HEK293 (cell line): ENCODE data around the gene CCNY.
"Not testable (repeated sequence)": the region's sequence is repeated elsewhere in the genome, so short reads cannot be mapped to it uniquely, and the experiment has no call there.

ENCODE experiments used
- CTCF ChIP-seq: fragments of 450-650 bp; formaldehyde crosslinking; IDR thresholded peaks from 2 replicates; pipeline ENCODE4 v1.5.1; 2016; ENCODE audit warnings: missing biosample characterization, missing genetic modification characterization
- MEIS1 ChIP-seq: sonication (generic); formaldehyde crosslinking; IDR thresholded peaks from 2 replicates; pipeline ENCODE4 v1.8.1; 2022; ENCODE audit warnings: missing genetic modification reagents, mild to moderate bottlenecking, borderline replicate concordance
- PBX3 ChIP-seq: sonication (generic); formaldehyde crosslinking; IDR thresholded peaks from 2 replicates; pipeline ENCODE4 v1.8.1; 2022; ENCODE audit warnings: mild to moderate bottlenecking, moderate library complexity, missing genetic modification reagents
- REPIN1 ChIP-seq: fragments of 450-650 bp; formaldehyde crosslinking; IDR thresholded peaks from 2 replicates; pipeline ENCODE4 v1.5.1; 2017; ENCODE audit warnings: missing biosample characterization, missing genetic modification characterization, low read depth
- ZFP3 ChIP-seq: fragments of 450-650 bp; formaldehyde crosslinking; IDR thresholded peaks from 2 replicates; pipeline ENCODE4 v1.5.1; 2016; ENCODE audit warnings: low read depth, missing biosample characterization, missing genetic modification characterization
- ZNF121 ChIP-seq: fragments of 450-650 bp; formaldehyde crosslinking; IDR thresholded peaks from 2 replicates; pipeline ENCODE4 v1.5.1; 2016; ENCODE audit warnings: missing biosample characterization, missing genetic modification characterization
- ZNF248 ChIP-seq: fragments of 450-650 bp; formaldehyde crosslinking; IDR thresholded peaks from 2 replicates; pipeline ENCODE4 v1.5.1; 2017; ENCODE audit warnings: missing biosample characterization, missing genetic modification characterization
- ZNF324 ChIP-seq: fragments of 450-650 bp; formaldehyde crosslinking; IDR thresholded peaks from 2 replicates; pipeline ENCODE4 v1.5.1; 2016; ENCODE audit warnings: missing biosample characterization, missing genetic modification characterization
- ZNF362 ChIP-seq: fragments of 450-650 bp; formaldehyde crosslinking; IDR thresholded peaks from 2 replicates; pipeline ENCODE4 v1.5.1; 2016; ENCODE audit warnings: missing biosample characterization, missing genetic modification characterization
- ZNF600 ChIP-seq: fragments of 450-650 bp; formaldehyde crosslinking; IDR thresholded peaks from 2 replicates; pipeline ENCODE4 v1.5.1; 2016; ENCODE audit warnings: missing biosample characterization, missing genetic modification characterization
- ZNF785 ChIP-seq: fragments of 450-650 bp; formaldehyde crosslinking; IDR thresholded peaks from 2 replicates; pipeline ENCODE4 v1.5.1; 2016; ENCODE audit warnings: missing biosample characterization, missing genetic modification characterization

- not testable (repeated sequence) for TF ChIP-seq ZNF324; ZNF600; CTCF; REPIN1 (tag by site-specific recombination); ZNF248 (tag by site-specific recombination); ZNF362 (tag by site-specific recombination); ZNF785; ZNF121 (tag by site-specific recombination); ZFP3 (tag by site-specific recombination); MEIS1 (CRISPR knock-in tag); PBX3
Measured at GRCh38 chr10:35407696-35408095, 71.4 kb downstream of the CCNY start.
